Liver (tissue), 9 donors: ENCODE results near the gene KRTAP10-7. TPM values are rescaled to one million over a fixed set of nuclear protein-coding genes. Genes with fewer than 3 reads are reported as not detected.

ENCODE experiments used
- DNase-seq: peaks from one replicate; pipeline ENCODE4 v3.0.0-alpha.2; 2017; ENCODE audit warnings: low spot score
- H3K27ac ChIP-seq, 2 donors: one replicate each; pipeline ENCODE4 v1.7.0; 2013; ENCODE audit warnings: inconsistent platforms in 2 of 2, low read length in 2 of 2, control low read depth in 1 of 2, low read depth in 1 of 2, mild to moderate bottlenecking in 1 of 2
- H3K27me3 ChIP-seq, 4 donors: one replicate each; pipeline versions ENCODE4 v1.6.1 to v1.7.0; 2013; ENCODE audit warnings: low read length in 3 of 4, inconsistent platforms in 1 of 4, mild to moderate bottlenecking in 1 of 4, moderate library complexity in 1 of 4; ENCODE audit not compliant: control insufficient read depth in 4 of 4, insufficient read depth in 4 of 4
- H3K36me3 ChIP-seq, 4 donors: one replicate each; pipeline versions ENCODE4 v1.6.1 to v1.7.0; 2013; ENCODE audit warnings: low read length in 3 of 4, mild to moderate bottlenecking in 3 of 4, low read depth in 1 of 4, moderate library complexity in 1 of 4; ENCODE audit not compliant: control insufficient read depth in 4 of 4, insufficient read depth in 3 of 4
- H3K4me1 ChIP-seq, 4 donors: one replicate each; pipeline versions ENCODE4 v1.6.1 to v1.7.0; 2013; ENCODE audit warnings: low read length in 3 of 4, mild to moderate bottlenecking in 3 of 4, moderate library complexity in 1 of 4; ENCODE audit not compliant: control insufficient read depth in 4 of 4, insufficient read depth in 4 of 4
- H3K4me3 ChIP-seq, 3 donors: one replicate each; pipeline versions ENCODE4 v1.6.1 to v1.7.0; 2013; ENCODE audit warnings: low read length in 3 of 3, control low read depth in 1 of 3, low read depth in 1 of 3, mild to moderate bottlenecking in 1 of 3
- H3K9ac ChIP-seq, 2 donors: one replicate each; pipeline ENCODE4 v1.7.0; 2013; ENCODE audit warnings: low read length in 2 of 2, mild to moderate bottlenecking in 2 of 2, moderate library complexity in 2 of 2, control low read depth in 1 of 2, low read depth in 1 of 2
- H3K9me3 ChIP-seq, 4 donors: one replicate each; pipeline versions ENCODE4 v1.6.1 to v1.7.0; 2013; ENCODE audit warnings: low read length in 3 of 4; ENCODE audit not compliant: control insufficient read depth in 4 of 4
- ATF3 ChIP-seq: IDR thresholded peaks from 2 replicates; pipeline ENCODE4 v1.6.1; 2016; ENCODE audit warnings: antibody characterized with exemption
- CTCF ChIP-seq: fragments of 150-350 bp; IDR thresholded peaks from 2 replicates; pipeline ENCODE4 v1.5.1; 2017; ENCODE audit warnings: improper control_type of control experiment, low read depth, low read length; ENCODE audit not compliant: missing input control
- EGR1 ChIP-seq, 2 donors: IDR thresholded peaks; 2 replicates each; pipeline ENCODE4 v1.6.1; 2016 to 2018; ENCODE audit warnings: antibody characterized with exemption in 2 of 2, low read depth in 2 of 2
- FOXA1 ChIP-seq: IDR thresholded peaks from 2 replicates; pipeline ENCODE4 v1.6.1; 2016; ENCODE audit warnings: antibody characterized with exemption
- FOXA2 ChIP-seq: IDR thresholded peaks from 2 replicates; pipeline ENCODE4 v1.6.1; 2016; ENCODE audit warnings: antibody characterized with exemption
- GABPA ChIP-seq, 2 donors: IDR thresholded peaks in 1 of 2; conservative IDR thresholded peaks in 1 of 2; 2 replicates each; pipeline ENCODE4 v1.6.1; 2016; ENCODE audit warnings: antibody characterized with exemption in 2 of 2, mild to moderate bottlenecking in 1 of 2, moderate library complexity in 1 of 2
- HNF4A ChIP-seq, 2 donors: conservative IDR thresholded peaks; 2 replicates each; pipeline ENCODE4 v1.6.1; 2016; ENCODE audit warnings: antibody characterized with exemption in 2 of 2, mild to moderate bottlenecking in 2 of 2
- HNF4G ChIP-seq: IDR thresholded peaks from 2 replicates; pipeline ENCODE4 v1.6.1; 2016; ENCODE audit warnings: antibody characterized with exemption
- JUND ChIP-seq, 2 donors: IDR thresholded peaks; 2 replicates each; pipeline ENCODE4 v1.6.1; 2016; ENCODE audit warnings: antibody characterized with exemption in 2 of 2
- NR2F2 ChIP-seq: IDR thresholded peaks from 2 replicates; pipeline ENCODE4 v1.6.1; 2016; ENCODE audit warnings: antibody characterized with exemption
- RAD21 ChIP-seq, 2 donors: IDR thresholded peaks; 2 replicates each; pipeline ENCODE4 v1.6.1; 2016; ENCODE audit warnings: antibody characterized with exemption in 2 of 2, mild to moderate bottlenecking in 2 of 2
- RXRA ChIP-seq, 2 donors: IDR thresholded peaks; 2 replicates each; pipeline ENCODE4 v1.6.1; 2017 to 2018; ENCODE audit warnings: antibody characterized with exemption in 2 of 2, mild to moderate bottlenecking in 1 of 2
- SP1 ChIP-seq: IDR thresholded peaks from 2 replicates; pipeline ENCODE4 v1.6.1; 2018; ENCODE audit warnings: antibody characterized with exemption, mild to moderate bottlenecking
- TAF1 ChIP-seq: conservative IDR thresholded peaks from 2 replicates; pipeline ENCODE4 v1.6.1; 2016; ENCODE audit warnings: antibody characterized with exemption, mild to moderate bottlenecking
- YY1 ChIP-seq: IDR thresholded peaks from 2 replicates; pipeline ENCODE4 v1.6.1; 2016; ENCODE audit warnings: antibody characterized with exemption, mild to moderate bottlenecking
- ZBTB33 ChIP-seq: IDR thresholded peaks from 2 replicates; pipeline ENCODE4 v1.6.1; 2016; ENCODE audit warnings: antibody characterized with exemption
- WGBS: extraction: QIAGEN DNeasy Blood & Tissue Kit; methylation state at CpG from one replicate; pipeline ENCODE4 v1.1.7; 2013; 5-methylcytosine and 5-hydroxymethylcytosine counted together
- polyA plus RNA-seq, 2 donors: library from polyadenylated mRNA; stranded (reverse) in 1 of 2; unstranded in 1 of 2; fragments of 200-250 nt in 1 of 2; fragments of >200 nt in 1 of 2; fragmentation: Nextera tagmentation in 1 of 2; extraction: Ambion mirVana in 1 of 2; gene quantifications; one replicate each; pipeline versions ENCODE4 v1.2.1 to v1.2.3, GENCODE V29; 2013 to 2015
- total RNA-seq, 2 donors: library from RNA; depleted of rRNA; stranded (reverse); fragments of >200 nt; gene quantifications; one replicate each; pipeline ENCODE4 v1.2.3, GENCODE V29; 2014
- TF ChIP-seq, protein P1 (sequence below): IDR thresholded peaks from 2 replicates; pipeline ENCODE4 v1.6.1; 2016; ENCODE audit warnings: antibody characterized with exemption
- TF ChIP-seq, protein P2 (sequence below): IDR thresholded peaks from 2 replicates; pipeline ENCODE4 v1.6.1; 2016; ENCODE audit warnings: antibody characterized with exemption, mild to moderate bottlenecking
- donor health status: healthy.
- donor health status: healthy.
- donor health status: healthy.
- donor health status: healthy.
- donor health status: healthy.

KRTAP10-7 gene
- total and polyA plus RNA-seq, 4 donors = not detected

DNA sequence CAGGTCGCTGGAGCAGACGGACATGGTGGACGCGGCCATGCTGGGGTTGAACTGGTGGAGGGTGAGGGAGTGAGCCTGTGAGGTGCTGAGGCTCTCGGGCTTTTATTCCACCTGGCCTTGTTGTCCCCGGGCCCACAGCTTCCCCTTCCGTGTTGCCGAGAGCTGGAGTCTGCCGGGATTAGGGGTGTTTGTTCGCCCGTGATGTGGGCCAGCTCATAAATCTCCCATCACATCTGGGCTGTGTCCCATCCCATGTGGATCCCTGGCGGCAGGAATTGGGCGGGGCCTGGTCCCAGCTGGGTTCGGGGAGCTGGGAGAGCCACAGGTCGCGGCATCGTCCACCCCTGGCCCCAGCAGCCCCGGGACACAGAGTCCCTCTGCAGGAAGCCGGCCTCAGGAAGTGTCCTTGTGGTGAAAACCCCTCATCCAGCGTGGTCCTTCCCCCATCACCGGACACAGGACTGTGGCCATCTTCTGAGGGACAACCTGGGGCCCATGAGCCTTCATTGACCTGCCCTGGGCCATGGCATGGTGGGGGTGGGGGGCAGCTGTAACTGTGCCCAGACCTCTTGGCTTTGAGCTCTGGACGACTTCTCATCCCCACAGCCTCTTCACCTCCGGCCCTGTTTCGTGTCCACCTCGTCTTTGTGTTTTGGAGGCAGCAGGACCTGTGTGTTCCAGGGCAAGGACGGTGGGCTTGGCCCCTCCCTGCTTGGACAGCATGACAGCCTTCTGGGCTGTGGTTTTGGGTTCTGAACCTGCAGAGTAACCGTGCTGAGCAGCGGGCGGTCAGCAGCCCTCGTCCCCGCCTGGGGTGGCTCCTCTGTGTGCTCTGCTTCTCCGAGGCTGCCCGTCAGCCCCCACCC is 7.7 kb upstream of the KRTAP10-7 start, which contains the start of gene KRTAP10-6:
Gene KRTAP10-6 (minus strand): TSS at position 60 of the 866 bp plus-strand sequence. CDS start 21 bp downstream, at position 39.
- H3K27ac ChIP-seq = peak within 1 kb of the TSS; percentile 55 to 65
- TF ChIP-seq FOXA1 (no peak), CTCF (no peak), GABPA (IDR thresholded peaks at IDR 0.05 in 1 of 2, conservative IDR thresholded peaks at IDR 0.05 in 1 of 2) (no peak), HNF4G (no peak), JUND (IDR thresholded peaks at IDR 0.05) (no peak), TAF1 (no peak), RAD21 (IDR thresholded peaks at IDR 0.05) (no peak), HNF4A (conservative IDR thresholded peaks at IDR 0.05) (no peak)
- WGBS = 72% methylated on average over 33 of the region's 33 CpGs
- no peaks in the 10 kb centered on the region for H3K9me3 ChIP-seq
- DNase-seq = peak; percentile 32
- H3K4me1 ChIP-seq = peaks cover 1 to 27% (median 16%) of the 10 kb centered on the region in 4 donors
- no peak within 1 kb of the TSS for H3K9ac ChIP-seq
- no peaks in the 10 kb centered on the region for H3K36me3 ChIP-seq
- no peak within 1 kb of the TSS for H3K4me3 ChIP-seq
- H3K27me3 ChIP-seq = no peaks in the 10 kb centered on the region

DNA sequence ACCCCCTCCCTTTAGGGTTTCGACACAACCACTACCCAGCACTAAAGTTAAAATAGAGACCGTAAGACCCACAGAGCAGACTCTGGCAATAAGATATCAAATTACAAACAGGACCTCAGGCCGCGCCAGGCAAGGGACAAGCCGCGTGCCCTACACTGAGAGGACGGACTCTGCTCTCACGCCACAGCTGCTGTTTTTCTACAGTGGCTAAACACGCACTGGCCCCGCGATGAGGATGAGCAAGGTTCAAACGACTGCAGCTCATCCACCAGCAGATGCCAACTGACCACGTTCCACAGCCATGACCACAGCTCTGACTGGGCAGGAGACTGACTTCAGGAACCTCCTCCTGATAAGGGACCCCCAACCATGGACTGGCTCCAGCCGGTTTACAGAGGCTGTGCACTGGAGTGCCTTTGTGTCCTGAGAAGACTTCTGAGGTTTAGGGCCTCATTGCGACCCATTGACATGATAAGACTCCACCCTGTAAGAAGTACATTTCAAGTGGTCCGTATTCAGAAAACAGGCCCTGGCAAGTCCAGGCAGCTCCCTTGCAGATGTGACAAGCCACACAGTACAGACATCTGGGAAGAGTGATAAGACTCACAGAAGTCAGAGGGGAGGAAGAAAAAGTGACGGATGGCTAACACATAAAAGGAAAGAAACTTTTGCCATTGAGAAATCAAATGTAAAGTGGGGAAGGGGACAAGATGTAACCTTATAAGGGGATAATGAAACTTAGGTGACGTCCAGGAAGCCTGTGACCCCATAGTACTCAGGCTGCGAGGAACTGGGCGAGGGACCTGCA is 6.6 kb upstream of the KRTAP10-7 start:
- Histone ChIP-seq H3K27ac (peak overlapping the region; percentile 55 to 65), H3K4me3 (no peak overlapping the region), H3K36me3 (no peaks in the 10 kb centered on the region), H3K27me3 (no peaks in the 10 kb centered on the region), H3K9me3 (no peaks in the 10 kb centered on the region), H3K4me1 (peaks cover 1 to 27% (median 16%) of the 10 kb centered on the region in 4 donors), H3K9ac (no peak overlapping the region)
- peak; percentile 59 for DNase-seq
- 35% methylated on average over 20 of the region's 20 CpGs for WGBS
- TF ChIP-seq FOXA1 (no peak), ATF3 (no peak), EGR1 (IDR thresholded peaks at IDR 0.05; ENCODE audit: low read depth in 2 of 2) (no peak), FOXA2 (no peak), HNF4A (conservative IDR thresholded peaks at IDR 0.05) (peak; percentile 86 to 88), SP1 (peak; percentile 86), NR2F2 (no peak), JUND (IDR thresholded peaks at IDR 0.05) (peak in 1 of 2 donors; percentile 54), TAF1 (no peak), RXRA (IDR thresholded peaks at IDR 0.05) (peak; percentile 40 to 75), CTCF (no peak), ZBTB33 (no peak), HNF4G (peak; percentile 66), YY1 (peak; percentile 41), GABPA (IDR thresholded peaks at IDR 0.05 in 1 of 2, conservative IDR thresholded peaks at IDR 0.05 in 1 of 2) (no peak), RAD21 (IDR thresholded peaks at IDR 0.05) (peak in 1 of 2 donors; percentile 36)
- TF ChIP-seq, protein P1, sequence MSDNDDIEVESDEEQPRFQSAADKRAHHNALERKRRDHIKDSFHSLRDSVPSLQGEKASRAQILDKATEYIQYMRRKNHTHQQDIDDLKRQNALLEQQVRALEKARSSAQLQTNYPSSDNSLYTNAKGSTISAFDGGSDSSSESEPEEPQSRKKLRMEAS = no peak
- TF ChIP-seq, protein P2, sequence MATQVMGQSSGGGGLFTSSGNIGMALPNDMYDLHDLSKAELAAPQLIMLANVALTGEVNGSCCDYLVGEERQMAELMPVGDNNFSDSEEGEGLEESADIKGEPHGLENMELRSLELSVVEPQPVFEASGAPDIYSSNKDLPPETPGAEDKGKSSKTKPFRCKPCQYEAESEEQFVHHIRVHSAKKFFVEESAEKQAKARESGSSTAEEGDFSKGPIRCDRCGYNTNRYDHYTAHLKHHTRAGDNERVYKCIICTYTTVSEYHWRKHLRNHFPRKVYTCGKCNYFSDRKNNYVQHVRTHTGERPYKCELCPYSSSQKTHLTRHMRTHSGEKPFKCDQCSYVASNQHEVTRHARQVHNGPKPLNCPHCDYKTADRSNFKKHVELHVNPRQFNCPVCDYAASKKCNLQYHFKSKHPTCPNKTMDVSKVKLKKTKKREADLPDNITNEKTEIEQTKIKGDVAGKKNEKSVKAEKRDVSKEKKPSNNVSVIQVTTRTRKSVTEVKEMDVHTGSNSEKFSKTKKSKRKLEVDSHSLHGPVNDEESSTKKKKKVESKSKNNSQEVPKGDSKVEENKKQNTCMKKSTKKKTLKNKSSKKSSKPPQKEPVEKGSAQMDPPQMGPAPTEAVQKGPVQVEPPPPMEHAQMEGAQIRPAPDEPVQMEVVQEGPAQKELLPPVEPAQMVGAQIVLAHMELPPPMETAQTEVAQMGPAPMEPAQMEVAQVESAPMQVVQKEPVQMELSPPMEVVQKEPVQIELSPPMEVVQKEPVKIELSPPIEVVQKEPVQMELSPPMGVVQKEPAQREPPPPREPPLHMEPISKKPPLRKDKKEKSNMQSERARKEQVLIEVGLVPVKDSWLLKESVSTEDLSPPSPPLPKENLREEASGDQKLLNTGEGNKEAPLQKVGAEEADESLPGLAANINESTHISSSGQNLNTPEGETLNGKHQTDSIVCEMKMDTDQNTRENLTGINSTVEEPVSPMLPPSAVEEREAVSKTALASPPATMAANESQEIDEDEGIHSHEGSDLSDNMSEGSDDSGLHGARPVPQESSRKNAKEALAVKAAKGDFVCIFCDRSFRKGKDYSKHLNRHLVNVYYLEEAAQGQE = peak; percentile 37
